GM13976 (cell line): ENCODE data around the gene ING1.

Experiments
- DNase-seq: peaks from one replicate; pipeline ENCODE4 v3.0.0; 2012; ENCODE audit warnings: low spot score
- in situ Hi-C: fragments of 300-500 bp; cut with MboI; formaldehyde crosslinking; loops from one replicate; pipeline ENCODE4 v1.12.0; 2022; ENCODE audit warnings: low sequenced_read_pairs, mixed read lengths, inconsistent platforms; ENCODE audit not compliant: unreplicated experiment
- TF ChIP-seq, protein P1 (sequence below): IDR thresholded peaks from 2 replicates; pipeline ENCODE4 v1.5.1; 2012; ENCODE audit warnings: borderline replicate concordance, mild to moderate bottlenecking; ENCODE audit not compliant: insufficient read depth; ENCODE audit errors: extremely low read depth, missing control alignments, control extremely low read depth

ING1 gene

DNA sequence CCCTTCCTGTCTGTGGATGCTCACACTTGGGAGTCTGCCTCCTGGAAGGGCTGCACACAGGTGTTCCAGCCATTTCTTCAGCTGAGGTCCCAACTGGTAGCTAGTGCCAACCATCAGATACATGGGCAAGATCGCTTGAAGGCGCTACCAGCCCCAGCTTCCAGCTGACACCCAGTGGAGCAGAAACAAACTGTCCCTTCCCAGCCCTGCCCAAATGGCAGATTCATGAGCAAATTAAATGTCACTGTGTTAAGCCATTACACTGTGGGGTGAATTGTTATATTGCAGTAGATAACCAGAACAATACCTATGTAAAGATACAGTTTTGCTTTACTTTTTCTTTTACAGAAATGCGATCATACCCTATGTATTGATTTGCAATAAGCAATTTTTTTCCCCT, 17.6 kb downstream of the ING1 start:
- no peak for DNase-seq
- TF ChIP-seq, protein P1, sequence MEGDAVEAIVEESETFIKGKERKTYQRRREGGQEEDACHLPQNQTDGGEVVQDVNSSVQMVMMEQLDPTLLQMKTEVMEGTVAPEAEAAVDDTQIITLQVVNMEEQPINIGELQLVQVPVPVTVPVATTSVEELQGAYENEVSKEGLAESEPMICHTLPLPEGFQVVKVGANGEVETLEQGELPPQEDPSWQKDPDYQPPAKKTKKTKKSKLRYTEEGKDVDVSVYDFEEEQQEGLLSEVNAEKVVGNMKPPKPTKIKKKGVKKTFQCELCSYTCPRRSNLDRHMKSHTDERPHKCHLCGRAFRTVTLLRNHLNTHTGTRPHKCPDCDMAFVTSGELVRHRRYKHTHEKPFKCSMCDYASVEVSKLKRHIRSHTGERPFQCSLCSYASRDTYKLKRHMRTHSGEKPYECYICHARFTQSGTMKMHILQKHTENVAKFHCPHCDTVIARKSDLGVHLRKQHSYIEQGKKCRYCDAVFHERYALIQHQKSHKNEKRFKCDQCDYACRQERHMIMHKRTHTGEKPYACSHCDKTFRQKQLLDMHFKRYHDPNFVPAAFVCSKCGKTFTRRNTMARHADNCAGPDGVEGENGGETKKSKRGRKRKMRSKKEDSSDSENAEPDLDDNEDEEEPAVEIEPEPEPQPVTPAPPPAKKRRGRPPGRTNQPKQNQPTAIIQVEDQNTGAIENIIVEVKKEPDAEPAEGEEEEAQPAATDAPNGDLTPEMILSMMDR: no peak
- in situ Hi-C loops: no loop called here

DNA sequence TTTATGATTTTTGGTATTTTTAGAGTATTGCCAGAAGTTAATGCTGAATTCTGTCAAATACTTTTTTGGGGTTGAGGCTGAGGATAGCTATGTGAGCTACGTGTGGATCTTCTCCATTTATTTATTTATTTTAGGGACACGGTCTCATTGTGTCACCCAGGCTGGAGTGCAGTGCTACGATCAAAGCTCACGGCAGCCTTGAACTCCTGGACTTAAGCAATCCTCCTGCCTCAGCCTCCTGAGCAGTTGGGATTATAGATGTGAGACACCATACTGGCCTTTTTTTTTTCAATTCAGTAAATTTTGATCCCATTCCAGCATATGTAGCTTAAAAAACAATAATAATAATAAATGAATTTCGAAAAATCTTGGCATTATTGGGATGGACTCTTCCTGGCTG, 21.1 kb downstream of the ING1 start:
- in situ Hi-C loops: no loop called here
- TF ChIP-seq, protein P1: no peak

DNA sequence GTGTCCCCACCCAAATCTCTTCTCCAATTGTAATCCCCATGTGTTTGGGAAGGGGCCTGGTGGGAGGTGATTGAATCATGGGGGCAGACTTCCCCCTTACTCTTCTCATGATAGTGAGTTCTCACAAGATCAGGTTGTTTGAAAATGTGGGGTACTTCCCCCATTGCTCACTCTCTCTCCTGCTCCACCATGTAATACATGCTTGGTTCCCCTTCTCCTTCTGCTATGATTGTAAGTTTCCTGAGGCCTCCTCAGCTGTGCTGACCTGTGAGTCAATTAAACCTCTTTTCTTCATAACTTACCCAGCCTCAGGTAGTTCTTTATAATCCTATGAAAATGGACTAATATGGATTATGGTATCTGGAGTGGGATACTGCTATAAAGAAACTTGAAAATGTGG, 24.1 kb downstream of the ING1 start:
- in situ Hi-C loops: no loop called here
- TF ChIP-seq, protein P1: no peak
- no peak for DNase-seq

More for the DNA sequence above, 21.1 kb downstream of the ING1 start:
- DNase-seq: no peak

DNA sequence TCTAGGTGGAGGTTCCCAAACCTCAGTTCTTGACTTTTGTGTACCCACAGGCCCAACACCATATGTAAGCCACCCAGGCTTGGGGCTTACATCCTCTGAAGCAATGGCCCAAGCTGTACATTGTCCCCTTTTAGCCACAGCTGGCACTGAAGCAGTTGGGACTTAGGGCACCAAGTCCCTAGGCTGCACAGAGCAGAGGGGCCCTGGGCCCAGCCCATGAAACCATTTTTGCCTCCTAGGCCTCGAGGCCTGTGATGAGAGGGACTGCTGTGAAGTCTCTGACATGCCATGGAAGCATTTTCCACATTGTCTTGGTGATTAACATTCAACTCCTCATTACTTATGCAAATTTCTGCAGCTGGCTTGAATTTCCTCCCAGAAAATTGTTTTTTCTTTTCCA, 30.2 kb downstream of the ING1 start:
- in situ Hi-C loops: no loop called here
- TF ChIP-seq, protein P1: no peak
- no peak for DNase-seq

DNA sequence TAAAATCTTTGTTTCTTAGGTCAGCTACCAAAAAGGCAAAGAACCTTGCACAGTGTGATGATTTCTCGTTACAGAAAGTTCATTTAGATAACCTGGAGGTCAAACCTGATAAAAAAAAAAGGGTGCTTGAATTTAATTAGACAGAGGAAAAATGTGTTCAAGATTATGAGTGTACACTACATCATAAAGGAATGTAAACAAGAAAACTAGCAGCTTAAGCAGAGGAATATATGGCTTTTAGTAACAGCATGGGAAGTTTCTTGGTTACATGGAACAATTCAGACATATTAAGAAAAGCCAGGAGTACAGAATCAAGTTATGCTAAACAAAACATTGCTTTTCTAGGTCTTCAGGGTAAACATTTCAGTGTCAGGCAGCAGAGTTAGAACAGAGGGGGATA, 32.9 kb downstream of the ING1 start:
- in situ Hi-C loops: no loop called here
- no peak for DNase-seq
- TF ChIP-seq, protein P1: no peak

DNA sequence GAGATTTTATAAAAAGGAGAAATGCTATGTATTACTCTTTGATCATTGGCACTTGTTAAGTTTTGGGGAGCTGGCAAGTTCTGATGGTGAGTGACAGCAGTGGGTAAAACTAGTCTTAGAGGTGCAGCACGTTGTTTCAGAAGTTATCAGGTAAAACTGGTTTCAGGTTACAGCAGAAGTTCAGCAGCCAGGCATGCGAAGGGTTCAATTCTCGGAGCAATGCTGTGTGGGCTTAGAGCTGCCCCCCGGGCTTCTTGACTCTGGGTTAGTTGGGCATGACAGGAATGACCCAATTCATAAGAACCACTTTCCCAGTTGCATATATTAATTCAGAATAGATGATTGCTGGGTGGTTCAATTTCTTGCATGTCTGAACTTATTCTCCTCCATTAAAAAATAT, 34.8 kb downstream of the ING1 start:
- TF ChIP-seq, protein P1: no peak
- no peak for DNase-seq
- in situ Hi-C loops: no loop called here

DNA sequence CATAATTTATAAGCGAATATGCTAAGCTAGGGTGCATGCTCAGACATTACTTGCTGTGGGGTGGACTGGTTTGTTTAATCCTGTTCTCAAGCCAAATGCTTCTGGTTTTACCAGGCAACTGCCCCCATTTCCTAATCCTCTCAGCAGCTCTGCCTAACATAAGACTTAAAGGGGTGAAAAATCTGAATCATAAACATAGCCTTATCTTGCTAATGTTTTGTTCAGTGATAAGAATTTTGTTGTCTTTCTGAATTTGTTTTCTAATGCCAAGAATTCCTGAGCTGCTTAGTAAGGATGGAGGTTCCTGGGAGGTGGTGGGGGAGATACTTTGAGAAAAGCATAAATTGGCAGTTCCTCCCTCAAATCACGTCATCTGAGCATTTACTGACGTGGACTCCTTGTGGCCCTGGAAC, 42.7 kb downstream of the ING1 start:
- TF ChIP-seq, protein P1: no peak
- in situ Hi-C loops: no loop called here
- no peak for DNase-seq
